K562 treated with DMSO at 1 percent for 24 hours (cell line): ENCODE results near the gene ZNF639. TPM values are rescaled to one million over a fixed set of nuclear protein-coding genes. Genes with fewer than 3 reads are reported as not detected.

Source experiments
- total RNA-seq: library from RNA; unstranded; fragments of 300-600 nt; gene quantifications from 2 replicates; pipeline ENCODE4 v1.2.3, GENCODE V29; 2022; ENCODE audit warnings: low read depth; ENCODE audit not compliant: insufficient read depth

ZNF639 gene
- 24.6 and 29.8 TPM in 2 replicates for total RNA-seq

GRCh38 chr3:179322286-179323196, at the start of gene ZNF639:
TSS of gene ZNF639 (plus strand) at chr3:179323031. CDS start at chr3:179328294, 5,263 bp downstream.

DNA sequence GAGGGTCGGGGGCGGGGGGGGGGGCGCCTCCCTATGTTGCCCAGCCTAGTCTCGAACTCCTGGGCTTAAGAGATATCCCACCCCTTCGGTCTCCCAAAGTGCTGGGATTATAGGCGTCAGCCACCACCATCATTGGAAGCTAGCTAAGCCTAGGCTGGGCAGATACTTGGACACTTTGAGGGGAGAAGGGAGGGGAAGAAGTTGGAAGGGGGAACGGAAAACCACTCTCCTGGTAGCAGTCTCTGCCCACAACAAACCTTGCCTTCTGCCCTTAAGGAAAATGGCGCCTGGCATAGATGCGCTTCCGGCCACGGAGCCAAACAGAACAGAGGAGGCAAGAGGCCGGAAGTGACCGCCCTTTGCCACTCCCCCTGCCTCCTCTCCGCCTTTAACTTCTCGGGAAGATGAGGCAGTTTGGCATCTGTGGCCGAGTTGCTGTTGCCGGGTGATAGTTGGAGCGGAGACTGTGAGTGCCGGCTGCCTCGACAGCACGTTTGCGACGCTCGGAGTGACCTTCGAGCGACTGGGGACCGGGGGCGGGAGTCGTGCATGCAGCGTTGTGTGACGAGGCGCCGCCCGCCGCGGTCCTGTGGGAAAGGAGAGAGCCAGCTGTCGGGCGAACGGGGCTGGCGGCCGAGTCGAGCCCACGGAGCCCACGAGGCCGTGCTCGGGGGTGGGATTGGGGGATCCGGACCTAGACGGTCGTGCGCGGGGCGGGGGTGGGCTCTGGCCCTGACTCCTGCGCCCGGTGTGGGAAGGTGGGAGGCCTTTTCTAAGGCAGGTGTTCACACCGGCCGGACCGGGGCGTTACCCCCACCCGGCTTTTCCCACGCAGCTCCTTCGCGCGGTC, 24.7 kb downstream of the ZNF639 start, which contains the start of gene MFN1:
MFN1 (plus strand) TSS at position 365 of the 850 bp plus-strand sequence. CDS start 1,143 bp downstream, outside the sequence.

Other genes with a start within 250 kb of the ZNF639 start
- gene PIK3CA, start 174.7 kb upstream of the ZNF639 start, total RNA-seq, result 5.6 and 10.1 TPM in 2 replicates
- 4.2 and 5.3 TPM in 2 replicates for gene KCNMB3, start 71.9 kb upstream of the ZNF639 start, total RNA-seq
- gene MFN1, start 24.7 kb downstream of the ZNF639 start, total RNA-seq, result 8.8 and 10.2 TPM in 2 replicates
- 6.8 and 6.9 TPM in 2 replicates for gene GNB4, start 128.4 kb downstream of the ZNF639 start, total RNA-seq
- gene ACTL6A, start 239.9 kb downstream of the ZNF639 start, total RNA-seq, result 46.2 and 56.1 TPM in 2 replicates